IPS-20b (cell line): ENCODE results near the gene EPHB4.
A peak's percentile ranks its signal among the peaks of the same experiment; 100 is the strongest.
"Not testable (repeated sequence)": the region's sequence is repeated elsewhere in the genome, so short reads cannot be mapped to it uniquely, and the experiment has no call there.

Source experiments
- H3K27ac ChIP-seq: one replicate; pipeline ENCODE4 v1.5.1; 2013; ENCODE audit warnings: low read length
- H3K27me3 ChIP-seq: 2 replicates; pipeline ENCODE4 v1.6.1; 2013; ENCODE audit warnings: mild to moderate bottlenecking, low read length, inconsistent platforms; ENCODE audit not compliant: insufficient read depth
- H3K36me3 ChIP-seq: 2 replicates; pipeline ENCODE4 v1.6.1; 2013; ENCODE audit warnings: low read depth, mild to moderate bottlenecking, inconsistent platforms, low read length, moderate library complexity; ENCODE audit not compliant: insufficient read depth
- H3K4me1 ChIP-seq: 2 replicates; pipeline ENCODE4 v1.6.1; 2013; ENCODE audit warnings: mild to moderate bottlenecking, control low read depth, inconsistent platforms, low read length, moderate library complexity; ENCODE audit not compliant: insufficient read depth
- H3K4me3 ChIP-seq: 2 replicates; pipeline ENCODE4 v1.5.1; 2013; ENCODE audit warnings: mild to moderate bottlenecking, low read length, inconsistent platforms
- H3K9ac ChIP-seq: 2 replicates; pipeline ENCODE4 v1.6.1; 2013; ENCODE audit warnings: low read depth, mild to moderate bottlenecking, inconsistent platforms, low read length, moderate library complexity
- H3K9me3 ChIP-seq: 2 replicates; pipeline ENCODE4 v1.6.1; 2013; ENCODE audit warnings: mild to moderate bottlenecking, low read depth, low read length, inconsistent platforms; ENCODE audit not compliant: insufficient read depth

Gene EPHB4

GRCh38 chr7:100865372-100865911 is 38.1 kb upstream of the EPHB4 start:
- Histone ChIP-seq H3K4me1 (peaks cover 5% of the 10 kb centered on the region), H3K9me3 (no peaks in the 10 kb centered on the region), H3K27ac (no peak overlapping the region), H3K27me3 (no peaks in the 10 kb centered on the region), H3K4me3 (no peak overlapping the region), H3K36me3 (peaks cover 40% of the 10 kb centered on the region), H3K9ac (no peak overlapping the region)

DNA sequence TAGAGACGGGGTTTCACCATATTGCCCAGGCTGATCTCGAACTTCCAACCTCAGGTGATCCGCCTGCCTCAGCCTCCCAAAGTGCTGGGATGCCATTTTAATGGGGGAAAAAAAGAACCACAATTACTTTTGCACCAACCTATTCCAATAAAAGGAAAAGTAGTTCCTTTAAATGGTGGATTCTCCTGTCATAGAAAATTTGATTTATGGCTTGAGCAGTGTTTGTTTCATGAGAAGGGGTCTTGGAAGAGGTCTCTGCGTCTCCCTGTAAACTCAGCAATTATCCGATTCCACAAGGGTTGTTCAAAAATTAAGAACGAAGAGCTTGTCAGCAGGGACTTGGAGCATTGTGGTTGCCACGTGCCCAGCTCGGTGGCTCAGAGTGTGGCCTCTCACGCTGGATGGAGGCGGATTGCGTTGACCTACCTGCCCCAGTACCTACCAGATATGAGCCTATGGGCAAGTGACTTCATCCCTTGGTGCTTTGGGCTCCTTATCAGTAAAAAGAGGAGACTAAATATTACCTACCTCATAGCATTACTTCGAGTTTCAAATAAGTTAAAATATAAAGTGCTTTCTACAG is 37.0 kb upstream of the EPHB4 start:
- peaks cover 5% of the 10 kb centered on the region for H3K4me1 ChIP-seq
- no peak overlapping the region for H3K27ac ChIP-seq
- H3K9ac ChIP-seq = no peak overlapping the region
- no peak overlapping the region for H3K4me3 ChIP-seq
- H3K27me3 ChIP-seq = no peaks in the 10 kb centered on the region
- peaks cover 41% of the 10 kb centered on the region for H3K36me3 ChIP-seq
- no peaks in the 10 kb centered on the region for H3K9me3 ChIP-seq

- Histone ChIP-seq H3K4me1 (peaks cover 5% of the 10 kb centered on the region), H3K27ac (no peak overlapping the region), H3K36me3 (peaks cover 34% of the 10 kb centered on the region)
These were observed 36.2 kb upstream of the EPHB4 start for GRCh38 chr7:100863406-100863950.

GRCh38 chr7:100861616-100861985 is 34.3 kb upstream of the EPHB4 start:
- Histone ChIP-seq H3K36me3 (peaks cover 33% of the 10 kb centered on the region), H3K27me3 (no peaks in the 10 kb centered on the region), H3K4me3 (no peak overlapping the region), H3K27ac (no peak overlapping the region), H3K4me1 (peaks cover 2% of the 10 kb centered on the region), H3K9me3 (no peaks in the 10 kb centered on the region), H3K9ac (no peak overlapping the region)

More at GRCh38 chr7:100863406-100863950, 36.2 kb upstream of the EPHB4 start:
- no peaks in the 10 kb centered on the region for H3K9me3 ChIP-seq
- H3K4me3 ChIP-seq = no peak overlapping the region
- H3K27me3 ChIP-seq = no peaks in the 10 kb centered on the region
- H3K9ac ChIP-seq = no peak overlapping the region

GRCh38 chr7:100860702-100861615 is 33.6 kb upstream of the EPHB4 start:
- H3K9me3 ChIP-seq = no peaks in the 10 kb centered on the region
- H3K27ac ChIP-seq = no peak overlapping the region
- H3K27me3 ChIP-seq = no peaks in the 10 kb centered on the region
- H3K4me3 ChIP-seq = no peak overlapping the region
- H3K4me1 ChIP-seq = no peaks in the 10 kb centered on the region
- H3K36me3 ChIP-seq = peaks cover 33% of the 10 kb centered on the region
- no peak overlapping the region for H3K9ac ChIP-seq

DNA sequence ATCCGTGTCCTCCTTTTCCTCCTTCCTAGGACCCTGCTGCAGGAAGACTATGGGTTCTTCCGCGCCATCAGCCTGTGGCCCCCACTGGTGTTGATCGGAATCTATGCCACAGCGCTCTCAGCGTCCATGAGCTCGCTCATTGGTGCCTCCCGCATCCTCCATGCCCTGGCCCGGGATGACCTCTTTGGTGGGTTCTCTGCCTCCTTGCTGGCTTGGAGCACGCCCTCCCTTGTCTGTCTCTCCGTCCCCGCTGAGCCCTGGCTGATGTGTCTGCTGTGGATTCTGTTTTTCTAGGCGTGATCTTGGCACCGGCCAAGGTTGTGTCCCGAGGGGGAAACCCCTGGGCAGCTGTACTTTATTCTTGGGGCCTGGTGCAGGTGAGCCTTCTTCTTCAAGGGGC is 32.5 kb upstream of the EPHB4 start:
- H3K27me3 ChIP-seq = no peaks in the 10 kb centered on the region
- H3K27ac ChIP-seq = no peak overlapping the region
- no peak overlapping the region for H3K4me3 ChIP-seq
- H3K9ac ChIP-seq = no peak overlapping the region
- H3K9me3 ChIP-seq = no peaks in the 10 kb centered on the region
- H3K4me1 ChIP-seq = no peaks in the 10 kb centered on the region
- H3K36me3 ChIP-seq = peaks cover 33% of the 10 kb centered on the region

DNA sequence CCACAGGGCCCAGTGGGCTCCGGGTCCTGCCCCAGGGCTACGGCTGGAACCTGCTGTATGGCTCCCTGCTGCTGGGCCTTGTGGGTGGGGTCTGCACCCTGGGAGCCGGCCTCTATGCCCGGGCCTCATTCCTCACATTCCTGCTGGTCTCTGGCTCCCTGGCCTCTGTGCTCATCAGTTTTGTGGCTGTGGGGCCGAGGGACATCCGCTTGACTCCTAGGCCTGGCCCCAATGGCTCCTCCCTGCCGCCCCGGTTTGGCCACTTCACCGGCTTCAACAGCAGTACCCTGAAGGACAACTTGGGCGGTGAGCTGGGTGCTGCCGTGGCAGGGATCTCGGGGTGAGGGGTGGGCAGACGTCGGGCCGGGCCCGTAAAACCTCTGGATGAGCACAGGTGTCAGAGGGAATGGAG is 29.6 kb upstream of the EPHB4 start:
- no peak overlapping the region for H3K4me3 ChIP-seq
- H3K36me3 ChIP-seq = peaks cover 16% of the 10 kb centered on the region
- H3K4me1 ChIP-seq = no peaks in the 10 kb centered on the region
- no peak overlapping the region for H3K27ac ChIP-seq
- H3K9ac ChIP-seq = no peak overlapping the region
- no peaks in the 10 kb centered on the region for H3K27me3 ChIP-seq
- no peaks in the 10 kb centered on the region for H3K9me3 ChIP-seq

DNA sequence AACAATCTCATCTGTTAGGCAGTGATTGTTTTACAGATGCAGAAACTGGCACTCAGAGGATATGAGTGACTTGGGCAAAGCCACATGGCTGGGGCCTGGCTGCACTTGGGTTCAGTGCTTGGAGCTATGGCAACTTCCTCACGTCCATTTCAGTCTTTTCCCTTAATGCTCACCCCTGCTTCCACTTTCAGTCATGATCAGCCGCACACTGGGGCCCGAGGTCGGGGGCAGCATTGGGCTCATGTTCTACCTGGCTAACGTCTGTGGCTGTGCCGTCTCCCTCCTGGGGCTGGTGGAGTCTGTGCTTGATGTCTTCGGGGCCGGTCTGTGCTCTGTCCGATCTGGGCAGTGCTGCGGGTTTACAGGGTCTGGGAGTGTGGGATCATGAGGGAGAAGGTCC is 28.2 kb upstream of the EPHB4 start:
- Histone ChIP-seq H3K9ac (no peak overlapping the region), H3K27ac (no peak overlapping the region), H3K9me3 (no peaks in the 10 kb centered on the region), H3K4me1 (no peaks in the 10 kb centered on the region), H3K4me3 (no peak overlapping the region), H3K36me3 (peaks cover 8% of the 10 kb centered on the region), H3K27me3 (no peaks in the 10 kb centered on the region)

DNA sequence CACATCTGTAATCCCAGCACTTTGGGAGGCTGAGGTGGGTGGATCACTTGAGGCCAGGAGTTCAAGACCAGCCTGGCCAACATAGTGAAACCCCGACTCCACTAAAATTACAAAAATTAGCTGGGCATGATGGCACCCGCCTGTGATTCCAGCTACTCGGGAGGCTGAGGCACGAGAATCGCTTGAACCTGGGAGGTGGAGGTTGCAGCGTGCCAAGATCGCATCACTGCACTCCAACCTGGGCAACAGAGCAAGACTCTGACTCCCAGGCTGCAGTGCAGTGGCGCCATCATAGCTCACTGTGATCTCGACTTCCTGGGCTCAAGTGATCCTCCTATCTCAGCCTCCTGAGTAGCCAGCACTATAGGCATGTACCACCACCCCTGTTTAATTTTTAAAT is 27.6 kb upstream of the EPHB4 start:
- H3K27me3 ChIP-seq, H3K9ac ChIP-seq, H3K4me3 ChIP-seq, H3K27ac ChIP-seq, H3K4me1 ChIP-seq, H3K36me3 ChIP-seq, H3K9me3 ChIP-seq: not testable (repeated sequence)

GRCh38 chr7:100854146-100854895 is 27.0 kb upstream of the EPHB4 start:
- Histone ChIP-seq H3K4me1 (no peaks in the 10 kb centered on the region), H3K4me3 (no peak overlapping the region), H3K36me3 (no peaks in the 10 kb centered on the region; the same call in 1 of the 2 replicates), H3K27ac (no peak overlapping the region), H3K9ac (no peak overlapping the region), H3K27me3 (no peaks in the 10 kb centered on the region), H3K9me3 (no peaks in the 10 kb centered on the region)

GRCh38 chr7:100852048-100852872 is 24.9 kb upstream of the EPHB4 start, which contains the start of gene SLC12A9:
Gene SLC12A9, plus strand, starts transcription at chr7:100852713. Its CDS starts 1,485 bp downstream, at chr7:100854198.
- H3K9ac ChIP-seq = peak within 1 kb of the TSS; percentile 55; the same call in 1 of the 2 replicates
- no peaks in the 10 kb centered on the region for H3K4me1 ChIP-seq
- H3K27ac ChIP-seq = no peak within 1 kb of the TSS
- no peaks in the 10 kb centered on the region for H3K27me3 ChIP-seq
- peak within 1 kb of the TSS; percentile 76 for H3K4me3 ChIP-seq
- H3K9me3 ChIP-seq = no peaks in the 10 kb centered on the region
- no peaks in the 10 kb centered on the region; the same call in 1 of the 2 replicates for H3K36me3 ChIP-seq
